ENCODE data around the gene TBCK. TPM values are rescaled to one million over a fixed set of nuclear protein-coding genes. Genes with fewer than 3 reads are reported as not detected.

TBCK gene
- total and polyA plus RNA-seq, 2 experiments from 2014 or later: 34.1 to 36.9 TPM

- Histone ChIP-seq H3K4me1 (ENCODE audit: low read depth) (peaks cover 8% of the 10 kb centered on the region), H3K27me3 (no peaks in the 10 kb centered on the region), H3K9me3 (ENCODE audit: low read depth) (no peaks in the 10 kb centered on the region), H3K4me3 (no peak overlapping the region), H3K27ac (no peak overlapping the region), H3K36me3 (no peaks in the 10 kb centered on the region)
- TF ChIP-seq CTCF (IDR thresholded peaks at IDR 0.05; ENCODE audit: low read depth, low read length): no peak
- no peak for DNase-seq (ENCODE audit: low read depth in 1 of 2, low spot score in 1 of 2)
Observed at GRCh38 chr4:105998171-105999063, 317.6 kb downstream of the TBCK start.

- Histone ChIP-seq H3K27me3 (no peaks in the 10 kb centered on the region), H3K36me3 (no peaks in the 10 kb centered on the region), H3K27ac (peak overlapping the region; percentile 44), H3K4me1 (ENCODE audit: low read depth) (peaks cover 8% of the 10 kb centered on the region), H3K9me3 (ENCODE audit: low read depth) (no peaks in the 10 kb centered on the region), H3K4me3 (no peak overlapping the region)
- no peak for DNase-seq (ENCODE audit: low read depth in 1 of 2, low spot score in 1 of 2)
- no peak for TF ChIP-seq CTCF (IDR thresholded peaks at IDR 0.05; ENCODE audit: low read depth, low read length)
Observed at GRCh38 chr4:105996845-105997244, 319.2 kb downstream of the TBCK start.

GRCh38 chr4:105994841-105995501 is 321.0 kb downstream of the TBCK start:
- Histone ChIP-seq H3K4me3 (no peak overlapping the region), H3K27me3 (no peaks in the 10 kb centered on the region), H3K36me3 (no peaks in the 10 kb centered on the region), H3K4me1 (ENCODE audit: low read depth) (peaks cover 8% of the 10 kb centered on the region), H3K9me3 (ENCODE audit: low read depth) (no peaks in the 10 kb centered on the region), H3K27ac (no peak overlapping the region)
- TF ChIP-seq CTCF (IDR thresholded peaks at IDR 0.05; ENCODE audit: low read depth, low read length): no peak
- no peak for DNase-seq (ENCODE audit: low read depth in 1 of 2, low spot score in 1 of 2)

GRCh38 chr4:105994061-105994460 is 321.9 kb downstream of the TBCK start:
- no peak overlapping the region for H3K27ac ChIP-seq
- H3K27me3 ChIP-seq: no peaks in the 10 kb centered on the region
- no peaks in the 10 kb centered on the region for H3K9me3 ChIP-seq (ENCODE audit: low read depth)
- no peak for DNase-seq (ENCODE audit: low read depth in 1 of 2, low spot score in 1 of 2)
- H3K4me3 ChIP-seq: no peak overlapping the region
- H3K4me1 ChIP-seq (ENCODE audit: low read depth): peaks cover 8% of the 10 kb centered on the region
- no peaks in the 10 kb centered on the region for H3K36me3 ChIP-seq
- TF ChIP-seq CTCF (IDR thresholded peaks at IDR 0.05; ENCODE audit: low read depth, low read length): no peak

- H3K4me3 ChIP-seq: no peak overlapping the region
- no peak for DNase-seq (ENCODE audit: low read depth in 1 of 2, low spot score in 1 of 2)
- TF ChIP-seq CTCF (IDR thresholded peaks at IDR 0.05; ENCODE audit: low read depth, low read length): no peak
Observed at GRCh38 chr4:105992641-105993305, 323.2 kb downstream of the TBCK start.

More at GRCh38 chr4:105992641-105993305, 323.2 kb downstream of the TBCK start:
- Histone ChIP-seq H3K36me3 (no peaks in the 10 kb centered on the region), H3K9me3 (ENCODE audit: low read depth) (no peaks in the 10 kb centered on the region), H3K27ac (no peak overlapping the region), H3K27me3 (no peaks in the 10 kb centered on the region), H3K4me1 (ENCODE audit: low read depth) (peaks cover 8% of the 10 kb centered on the region)
